Stomach (tissue), 4 donors: ENCODE data around the gene KIAA1217.

Experiments
- CTCF ChIP-seq, 7 experiments: fragments of 450-650 bp in 4 of 7; fragments of 200-600 bp in 3 of 7; sonication (generic) in 3 of 7; IDR thresholded peaks; one replicate each; pipeline ENCODE4 v1.5.1; 2016 to 2019; ENCODE audit warnings: antibody characterized with exemption in 7 of 7, control low read depth in 2 of 7, mild to moderate bottlenecking in 1 of 7
- EP300 ChIP-seq: sonication (generic); formaldehyde crosslinking; IDR thresholded peaks from one replicate; pipeline ENCODE4 v1.6.1; 2017; ENCODE audit warnings: antibody characterized with exemption
- POLR2AphosphoS5 ChIP-seq, 3 donors: sonication (generic); formaldehyde crosslinking; IDR thresholded peaks; one replicate each; pipeline ENCODE4 v1.6.1; 2016; ENCODE audit warnings: antibody characterized with exemption in 3 of 3

GRCh38 chr10:24554036-24554435 lies 345.1 kb downstream of the KIAA1217 start:
- TF ChIP-seq POLR2AphosphoS5 (IDR thresholded peaks at IDR 0.05) = no peak
- no peak for TF ChIP-seq CTCF (IDR thresholded peaks at IDR 0.05)
- no peak for TF ChIP-seq EP300
